Body of pancreas (tissue), 4 donors: ENCODE measurements around the gene RSKR.

Experiments used
- POLR2A ChIP-seq, 3 donors: fragments of 450-650 bp; IDR thresholded peaks; one replicate each; pipeline ENCODE4 v1.6.1; 2016; ENCODE audit warnings: antibody characterized with exemption in 3 of 3, mild to moderate bottlenecking in 2 of 3
- TF ChIP-seq, protein P1 (sequence below), 7 experiments: fragments of 450-650 bp in 4 of 7; fragments of 200-600 bp in 3 of 7; sonication (generic) in 3 of 7; IDR thresholded peaks; one replicate each; pipeline ENCODE4 v1.5.1; 2016 to 2019; ENCODE audit warnings: antibody characterized with exemption in 7 of 7

DNA sequence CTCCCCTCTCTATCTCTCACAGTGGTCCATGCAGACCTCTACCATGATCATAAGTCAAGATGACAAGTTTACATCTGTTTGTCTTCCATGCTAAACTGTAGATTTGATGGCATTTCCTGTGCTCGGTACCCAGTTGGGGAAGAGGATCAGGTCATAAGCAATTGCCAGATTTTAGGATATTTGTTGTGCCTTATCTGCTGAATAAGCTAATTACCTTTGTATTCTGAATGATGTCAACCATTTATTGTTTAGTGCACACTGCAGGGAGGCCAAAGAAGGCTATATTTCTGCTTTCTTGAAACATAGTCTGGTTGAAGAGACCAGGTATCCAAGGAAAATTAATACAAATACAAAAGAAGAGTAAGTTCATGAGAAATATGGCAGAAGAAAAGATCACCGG, 31.5 kb downstream of the RSKR start:
- TF ChIP-seq, protein P1, sequence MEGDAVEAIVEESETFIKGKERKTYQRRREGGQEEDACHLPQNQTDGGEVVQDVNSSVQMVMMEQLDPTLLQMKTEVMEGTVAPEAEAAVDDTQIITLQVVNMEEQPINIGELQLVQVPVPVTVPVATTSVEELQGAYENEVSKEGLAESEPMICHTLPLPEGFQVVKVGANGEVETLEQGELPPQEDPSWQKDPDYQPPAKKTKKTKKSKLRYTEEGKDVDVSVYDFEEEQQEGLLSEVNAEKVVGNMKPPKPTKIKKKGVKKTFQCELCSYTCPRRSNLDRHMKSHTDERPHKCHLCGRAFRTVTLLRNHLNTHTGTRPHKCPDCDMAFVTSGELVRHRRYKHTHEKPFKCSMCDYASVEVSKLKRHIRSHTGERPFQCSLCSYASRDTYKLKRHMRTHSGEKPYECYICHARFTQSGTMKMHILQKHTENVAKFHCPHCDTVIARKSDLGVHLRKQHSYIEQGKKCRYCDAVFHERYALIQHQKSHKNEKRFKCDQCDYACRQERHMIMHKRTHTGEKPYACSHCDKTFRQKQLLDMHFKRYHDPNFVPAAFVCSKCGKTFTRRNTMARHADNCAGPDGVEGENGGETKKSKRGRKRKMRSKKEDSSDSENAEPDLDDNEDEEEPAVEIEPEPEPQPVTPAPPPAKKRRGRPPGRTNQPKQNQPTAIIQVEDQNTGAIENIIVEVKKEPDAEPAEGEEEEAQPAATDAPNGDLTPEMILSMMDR (IDR thresholded peaks at IDR 0.05), result no peak
- TF ChIP-seq POLR2A (IDR thresholded peaks at IDR 0.05), result no peak
